ENCODE results near the gene HS3ST3B1.

HS3ST3B1 gene

DNA sequence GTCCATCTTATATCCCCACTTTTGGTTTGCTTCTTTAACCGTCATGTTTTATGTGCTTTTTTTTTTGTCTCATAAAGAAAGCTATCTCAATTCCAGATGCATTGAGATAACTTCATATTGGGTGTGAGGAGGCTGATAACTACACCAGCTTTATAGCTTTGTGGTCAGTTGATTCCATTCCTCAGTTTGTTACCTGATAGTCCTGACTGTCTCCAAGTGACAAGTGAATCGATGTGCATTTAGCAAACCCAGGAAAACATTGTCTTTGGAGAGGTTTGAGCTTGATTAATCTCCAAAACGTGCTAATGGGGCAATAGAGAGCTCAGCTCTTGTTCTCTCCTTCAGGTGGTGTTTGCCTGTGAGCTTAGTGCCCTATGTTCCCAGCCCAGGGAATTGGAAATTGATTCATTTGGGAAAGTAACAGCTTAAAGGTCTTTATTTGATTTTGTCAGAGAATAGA, 22.7 kb downstream of the HS3ST3B1 start:
- Histone ChIP-seq H3K9me3 (ENCODE audit: control insufficient read depth, insufficient read depth, low read depth, low read length) (no peaks in the 10 kb centered on the region), H3K4me3 (ENCODE audit: low read depth, low read length) (no peak overlapping the region), H3K4me1 (ENCODE audit: control insufficient read depth, insufficient read depth, low read length) (peaks cover 18% of the 10 kb centered on the region), H3K36me3 (ENCODE audit: control insufficient read depth, insufficient read depth, low read length) (no peaks in the 10 kb centered on the region), H3K27ac (ENCODE audit: low read depth, low read length) (no peak overlapping the region), H3K9ac (ENCODE audit: low read length) (no peak overlapping the region), H3K27me3 (ENCODE audit: control insufficient read depth, insufficient read depth, low read length) (no peaks in the 10 kb centered on the region)

DNA sequence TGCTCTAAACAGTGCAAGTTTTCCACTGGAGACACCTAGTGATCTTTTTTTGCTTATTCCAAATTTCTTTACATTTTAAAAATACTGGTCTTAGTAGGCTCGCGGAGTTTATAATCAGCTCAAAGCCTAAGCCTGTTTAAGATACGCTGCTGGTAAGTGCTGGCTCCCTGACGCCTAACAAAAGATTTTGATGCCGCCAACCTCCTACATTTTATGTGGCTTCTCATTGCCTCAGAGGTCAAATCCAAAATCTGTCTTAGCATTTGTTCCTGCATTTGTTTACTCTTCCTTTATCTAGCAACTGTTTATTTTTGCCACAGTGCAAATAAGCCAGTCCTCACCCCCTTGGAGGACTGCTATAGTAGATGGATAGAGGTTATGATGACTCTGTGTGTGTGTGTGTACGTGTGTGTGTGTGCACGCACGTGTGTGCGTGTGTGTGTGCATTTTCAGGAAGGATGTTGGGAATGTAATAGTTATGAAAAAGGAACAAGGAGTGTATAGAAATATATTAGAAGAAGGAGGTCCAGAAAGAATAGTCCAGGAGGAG, 24.8 kb downstream of the HS3ST3B1 start:
- H3K4me1 ChIP-seq (ENCODE audit: control insufficient read depth, insufficient read depth, low read length) = peaks cover 33% of the 10 kb centered on the region
- H3K4me3 ChIP-seq (ENCODE audit: low read depth, low read length) = no peak overlapping the region
- H3K9me3 ChIP-seq (ENCODE audit: control insufficient read depth, insufficient read depth, low read depth, low read length) = no peaks in the 10 kb centered on the region
- H3K36me3 ChIP-seq (ENCODE audit: control insufficient read depth, insufficient read depth, low read length) = no peaks in the 10 kb centered on the region
- H3K27me3 ChIP-seq (ENCODE audit: control insufficient read depth, insufficient read depth, low read length) = no peaks in the 10 kb centered on the region
- H3K27ac ChIP-seq (ENCODE audit: low read depth, low read length) = no peak overlapping the region
- no peak overlapping the region for H3K9ac ChIP-seq (ENCODE audit: low read length)

DNA sequence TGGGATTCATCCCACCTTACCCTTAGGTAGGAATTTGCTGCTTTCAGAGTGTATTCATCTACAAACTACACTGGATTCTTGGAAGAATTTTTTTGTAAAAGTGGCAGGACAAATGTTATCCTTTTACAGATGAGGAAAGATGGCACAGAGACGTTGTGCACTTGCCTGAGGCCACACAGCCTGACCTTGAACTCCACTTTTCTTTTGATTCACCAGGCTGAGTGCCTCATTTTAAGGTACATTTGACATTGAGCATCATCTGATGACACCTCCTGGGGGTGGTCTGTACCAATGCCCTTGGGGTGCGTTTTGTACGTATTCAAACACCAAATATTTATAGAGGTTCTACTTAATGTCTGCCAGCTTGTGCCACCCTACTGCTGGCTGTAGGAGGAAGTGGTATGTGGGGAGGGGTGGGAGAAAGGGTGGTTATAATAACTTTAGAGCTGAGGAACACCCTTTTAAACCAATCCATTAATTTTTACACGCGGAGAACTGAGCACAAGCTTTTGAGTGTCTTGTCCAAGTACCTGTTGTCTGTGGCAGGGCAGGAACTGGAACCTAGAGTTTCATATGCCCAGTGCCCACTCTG, 29.1 kb downstream of the HS3ST3B1 start:
- peak overlapping the region; percentile 68 for H3K9ac ChIP-seq (ENCODE audit: low read length)
- no peak overlapping the region for H3K27ac ChIP-seq (ENCODE audit: low read depth, low read length)
- peak overlapping the region; percentile 46; the same call in 1 of the 2 replicates for H3K4me3 ChIP-seq (ENCODE audit: low read depth, low read length)
- H3K9me3 ChIP-seq (ENCODE audit: control insufficient read depth, insufficient read depth, low read depth, low read length) = no peaks in the 10 kb centered on the region
- no peaks in the 10 kb centered on the region for H3K36me3 ChIP-seq (ENCODE audit: control insufficient read depth, insufficient read depth, low read length)
- H3K27me3 ChIP-seq (ENCODE audit: control insufficient read depth, insufficient read depth, low read length) = no peaks in the 10 kb centered on the region
- peaks cover 46% of the 10 kb centered on the region for H3K4me1 ChIP-seq (ENCODE audit: control insufficient read depth, insufficient read depth, low read length)

DNA sequence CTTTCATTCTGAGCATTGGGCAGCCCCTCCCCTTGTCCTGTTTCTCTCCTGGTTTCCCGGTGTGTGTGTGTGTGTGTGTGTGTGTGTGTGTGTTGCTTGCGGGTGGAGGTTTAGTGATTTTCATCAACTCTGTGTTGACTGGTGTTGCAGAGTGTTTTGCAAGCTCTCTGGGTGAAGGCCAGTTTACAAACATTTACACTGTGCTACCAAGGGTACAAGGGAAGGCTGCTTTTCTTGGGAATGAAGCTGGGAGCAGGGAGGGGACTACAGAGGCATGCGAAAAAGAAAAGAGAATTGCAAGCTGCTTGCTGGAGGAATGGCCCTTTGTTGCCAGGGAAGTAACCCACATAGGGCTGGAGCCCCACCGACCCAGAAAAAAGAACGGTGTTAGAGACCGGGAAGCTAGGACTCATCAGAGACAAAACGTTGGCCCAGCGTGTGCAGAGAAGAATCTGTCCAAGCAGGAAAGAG, 29.6 kb downstream of the HS3ST3B1 start:
- no peaks in the 10 kb centered on the region for H3K9me3 ChIP-seq (ENCODE audit: control insufficient read depth, insufficient read depth, low read depth, low read length)
- H3K27ac ChIP-seq (ENCODE audit: low read depth, low read length) = peak overlapping the region; percentile 61; the same call in 1 of the 2 replicates
- H3K9ac ChIP-seq (ENCODE audit: low read length) = peak overlapping the region; percentile 68
- no peaks in the 10 kb centered on the region for H3K36me3 ChIP-seq (ENCODE audit: control insufficient read depth, insufficient read depth, low read length)
- peak overlapping the region; percentile 46 for H3K4me3 ChIP-seq (ENCODE audit: low read depth, low read length)
- no peaks in the 10 kb centered on the region for H3K27me3 ChIP-seq (ENCODE audit: control insufficient read depth, insufficient read depth, low read length)
- peaks cover 46% of the 10 kb centered on the region for H3K4me1 ChIP-seq (ENCODE audit: control insufficient read depth, insufficient read depth, low read length)

DNA sequence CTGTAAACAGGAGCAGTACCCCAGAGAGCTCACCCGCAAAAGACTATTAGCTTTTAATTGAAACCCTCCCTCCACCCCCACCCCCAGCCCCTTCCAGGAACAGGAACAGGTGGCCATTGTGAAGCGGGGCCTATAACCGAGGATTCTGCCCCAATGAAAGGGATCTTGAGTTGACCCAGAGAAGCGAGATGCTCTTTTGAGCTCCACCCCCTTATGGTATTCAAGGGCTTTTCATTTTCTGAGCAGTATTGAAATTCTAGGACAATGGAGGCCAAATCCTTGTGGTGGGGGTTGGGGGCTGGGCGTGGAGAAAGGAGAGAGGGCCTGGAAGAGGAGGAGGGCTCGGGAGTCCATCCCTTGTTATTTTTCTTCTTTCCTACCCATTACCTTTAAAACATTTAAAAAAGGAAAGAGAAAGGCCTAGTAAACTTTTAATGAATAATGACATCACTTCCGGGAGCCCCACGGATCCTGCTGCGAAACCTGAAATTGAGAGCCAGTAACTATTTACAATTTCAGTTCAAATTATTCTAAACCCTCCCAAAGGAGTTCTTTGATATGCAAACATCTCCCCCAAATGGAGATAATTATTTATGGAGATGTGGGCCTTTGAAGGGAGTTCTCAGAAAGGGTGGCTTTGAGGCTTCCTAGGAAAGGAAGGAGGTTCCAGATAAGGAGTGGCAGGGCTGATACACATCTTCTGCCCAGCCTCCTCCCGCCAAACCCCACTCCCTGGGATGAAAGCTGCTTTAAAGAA, 30.5 kb downstream of the HS3ST3B1 start:
- H3K9ac ChIP-seq (ENCODE audit: low read length) = peak overlapping the region; percentile 68
- H3K4me3 ChIP-seq (ENCODE audit: low read depth, low read length) = peak overlapping the region; percentile 46
- H3K27ac ChIP-seq (ENCODE audit: low read depth, low read length) = peak overlapping the region; percentile 61; the same call in 1 of the 2 replicates
- H3K4me1 ChIP-seq (ENCODE audit: control insufficient read depth, insufficient read depth, low read length) = peaks cover 46% of the 10 kb centered on the region
- H3K9me3 ChIP-seq (ENCODE audit: control insufficient read depth, insufficient read depth, low read depth, low read length) = no peaks in the 10 kb centered on the region
- H3K36me3 ChIP-seq (ENCODE audit: control insufficient read depth, insufficient read depth, low read length) = no peaks in the 10 kb centered on the region
- no peaks in the 10 kb centered on the region for H3K27me3 ChIP-seq (ENCODE audit: control insufficient read depth, insufficient read depth, low read length)

DNA sequence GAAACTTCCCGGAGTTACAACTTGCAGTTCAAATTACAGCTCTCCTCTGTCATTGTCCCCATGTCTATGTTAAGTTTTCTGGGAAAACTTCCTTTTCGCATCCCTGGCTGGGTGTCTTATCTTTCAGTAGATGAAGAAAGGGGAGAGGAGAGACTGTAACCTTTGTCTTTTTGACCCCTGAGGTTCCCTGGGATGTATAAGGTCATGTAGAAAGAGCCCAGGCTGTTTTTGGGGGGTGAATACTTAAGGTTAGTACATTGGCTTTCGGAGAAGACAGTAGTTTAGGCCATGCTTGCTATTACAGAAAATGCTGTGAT, 31.1 kb downstream of the HS3ST3B1 start:
- Histone ChIP-seq H3K4me1 (ENCODE audit: control insufficient read depth, insufficient read depth, low read length) (peaks cover 46% of the 10 kb centered on the region), H3K4me3 (ENCODE audit: low read depth, low read length) (peak overlapping the region; percentile 3; the same call in 1 of the 2 replicates), H3K27me3 (ENCODE audit: control insufficient read depth, insufficient read depth, low read length) (no peaks in the 10 kb centered on the region), H3K9ac (ENCODE audit: low read length) (peak overlapping the region; percentile 65), H3K9me3 (ENCODE audit: control insufficient read depth, insufficient read depth, low read depth, low read length) (no peaks in the 10 kb centered on the region), H3K36me3 (ENCODE audit: control insufficient read depth, insufficient read depth, low read length) (no peaks in the 10 kb centered on the region), H3K27ac (ENCODE audit: low read depth, low read length) (peak overlapping the region; percentile 61; the same call in 1 of the 2 replicates)

DNA sequence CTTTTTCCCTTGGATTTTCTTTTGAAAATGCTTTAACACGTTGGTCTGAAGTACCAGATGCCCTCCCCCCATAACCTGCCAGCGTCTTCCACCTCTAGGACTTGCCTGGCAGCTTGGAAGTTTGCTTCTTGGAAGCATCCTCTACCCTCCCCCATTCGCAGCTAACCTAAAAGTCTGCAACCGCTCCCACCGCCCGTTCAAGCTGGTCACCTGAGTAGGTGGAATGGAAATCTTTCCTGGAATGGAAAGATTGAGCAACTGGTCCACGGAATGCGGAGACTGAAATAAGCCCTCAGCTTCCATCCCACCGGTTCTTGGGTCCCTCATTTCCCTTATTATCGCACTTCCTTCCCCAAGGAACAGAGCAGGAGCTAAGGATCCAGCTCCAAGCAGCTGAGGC, 31.4 kb downstream of the HS3ST3B1 start:
- H3K4me3 ChIP-seq (ENCODE audit: low read depth, low read length) = peak overlapping the region; percentile 3; the same call in 1 of the 2 replicates
- no peaks in the 10 kb centered on the region for H3K9me3 ChIP-seq (ENCODE audit: control insufficient read depth, insufficient read depth, low read depth, low read length)
- peak overlapping the region; percentile 61; the same call in 1 of the 2 replicates for H3K27ac ChIP-seq (ENCODE audit: low read depth, low read length)
- peak overlapping the region; percentile 65 for H3K9ac ChIP-seq (ENCODE audit: low read length)
- H3K4me1 ChIP-seq (ENCODE audit: control insufficient read depth, insufficient read depth, low read length) = peaks cover 46% of the 10 kb centered on the region
- H3K27me3 ChIP-seq (ENCODE audit: control insufficient read depth, insufficient read depth, low read length) = no peaks in the 10 kb centered on the region
- no peaks in the 10 kb centered on the region for H3K36me3 ChIP-seq (ENCODE audit: control insufficient read depth, insufficient read depth, low read length)

DNA sequence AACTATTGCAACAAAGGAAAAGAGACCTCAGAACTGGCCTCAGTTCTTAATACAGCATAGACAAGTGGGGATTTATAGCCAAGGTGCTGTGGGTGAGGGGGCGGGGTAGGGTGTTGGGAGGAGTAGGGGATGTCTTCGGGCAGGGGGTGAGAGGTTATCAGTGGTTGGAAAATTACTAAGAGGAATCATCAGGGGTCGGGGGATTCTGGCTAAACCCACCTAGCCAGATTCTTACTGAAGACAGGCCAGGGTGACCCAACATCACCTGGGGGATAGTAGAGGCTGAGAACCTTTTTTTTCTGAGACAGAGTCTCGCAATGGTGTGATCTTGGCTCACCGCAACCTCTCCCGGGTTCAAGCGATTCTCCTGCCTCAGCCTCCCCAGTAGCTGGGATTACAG, 32.6 kb downstream of the HS3ST3B1 start:
- H3K27ac ChIP-seq (ENCODE audit: low read depth, low read length) = no peak overlapping the region
- no peaks in the 10 kb centered on the region for H3K27me3 ChIP-seq (ENCODE audit: control insufficient read depth, insufficient read depth, low read length)
- H3K4me3 ChIP-seq (ENCODE audit: low read depth, low read length) = no peak overlapping the region
- no peaks in the 10 kb centered on the region for H3K36me3 ChIP-seq (ENCODE audit: control insufficient read depth, insufficient read depth, low read length)
- peaks cover 46% of the 10 kb centered on the region for H3K4me1 ChIP-seq (ENCODE audit: control insufficient read depth, insufficient read depth, low read length)
- H3K9me3 ChIP-seq (ENCODE audit: control insufficient read depth, insufficient read depth, low read depth, low read length) = no peaks in the 10 kb centered on the region
- H3K9ac ChIP-seq (ENCODE audit: low read length) = no peak overlapping the region

DNA sequence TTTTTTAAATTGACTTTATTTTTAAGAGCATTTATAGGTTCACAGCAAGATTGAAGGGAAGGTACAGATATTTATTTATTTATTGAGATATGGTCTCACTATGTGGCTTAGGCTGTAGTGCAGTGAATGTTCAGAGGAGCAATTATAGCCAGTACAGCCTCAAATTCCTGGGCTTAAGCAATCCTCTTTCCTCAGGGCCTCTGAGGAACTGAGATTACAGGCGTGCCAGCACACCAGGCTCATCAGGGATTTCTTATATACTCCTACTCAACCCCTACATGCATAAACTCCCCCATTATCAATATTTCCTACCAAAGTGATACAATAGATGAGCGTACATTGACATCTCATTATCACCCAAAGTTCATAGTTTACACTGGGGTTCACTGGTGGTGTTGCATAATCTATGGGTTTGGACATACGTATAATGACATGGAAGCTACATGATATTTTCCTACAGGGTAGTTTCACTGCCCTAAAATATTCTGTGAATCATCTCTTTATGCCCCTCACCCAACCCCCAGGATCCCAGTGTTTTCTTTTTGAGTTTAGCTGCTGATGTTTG, 33.5 kb downstream of the HS3ST3B1 start:
- Histone ChIP-seq H3K27ac (ENCODE audit: low read depth, low read length) (no peak overlapping the region), H3K27me3 (ENCODE audit: control insufficient read depth, insufficient read depth, low read length) (no peaks in the 10 kb centered on the region), H3K4me3 (ENCODE audit: low read depth, low read length) (no peak overlapping the region), H3K4me1 (ENCODE audit: control insufficient read depth, insufficient read depth, low read length) (peaks cover 43% of the 10 kb centered on the region), H3K9me3 (ENCODE audit: control insufficient read depth, insufficient read depth, low read depth, low read length) (no peaks in the 10 kb centered on the region), H3K36me3 (ENCODE audit: control insufficient read depth, insufficient read depth, low read length) (no peaks in the 10 kb centered on the region), H3K9ac (ENCODE audit: low read length) (no peak overlapping the region)

DNA sequence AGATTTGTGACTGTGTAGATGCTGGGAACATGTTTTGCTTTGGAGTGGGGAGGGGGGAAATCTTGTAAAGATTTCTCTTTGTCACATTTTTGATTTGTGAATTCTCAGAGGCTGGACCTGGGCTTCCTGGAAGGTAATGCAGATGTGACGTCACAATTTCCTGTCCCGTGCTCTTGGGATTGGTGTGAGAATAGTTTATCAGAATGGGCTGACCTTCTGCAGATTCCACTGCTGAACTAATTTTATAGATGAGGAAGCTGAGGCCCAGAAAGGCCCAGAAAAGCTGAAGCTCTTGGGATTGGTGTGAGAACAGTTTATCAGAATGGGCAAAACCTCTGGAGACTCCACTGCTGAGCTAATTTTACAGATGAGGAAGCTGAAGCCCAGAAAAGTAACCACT, 34.0 kb downstream of the HS3ST3B1 start:
- no peak overlapping the region for H3K4me3 ChIP-seq (ENCODE audit: low read depth, low read length)

DNA sequence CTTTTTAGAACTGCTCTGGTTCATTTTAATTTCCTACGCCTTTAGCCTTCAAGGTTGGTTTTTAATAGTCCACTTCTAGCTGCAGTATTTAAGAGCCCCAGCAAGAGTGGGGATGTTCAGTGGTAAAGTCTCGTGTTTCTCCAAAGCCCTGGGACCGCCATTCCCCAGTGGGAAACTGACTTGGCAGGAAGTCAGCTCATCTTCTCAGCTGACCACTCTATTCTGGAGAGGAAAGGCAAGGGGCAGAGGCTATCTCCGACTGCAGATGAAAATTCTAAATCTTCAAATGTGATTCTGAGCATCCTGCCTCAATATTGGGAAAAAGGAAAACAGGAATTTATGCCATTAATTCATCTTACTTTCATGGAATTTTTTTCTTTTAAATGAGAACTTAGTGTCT, 35.5 kb downstream of the HS3ST3B1 start:
- peaks cover 33% of the 10 kb centered on the region for H3K4me1 ChIP-seq (ENCODE audit: control insufficient read depth, insufficient read depth, low read length)
- H3K9me3 ChIP-seq (ENCODE audit: control insufficient read depth, insufficient read depth, low read depth, low read length) = no peaks in the 10 kb centered on the region
- no peaks in the 10 kb centered on the region for H3K27me3 ChIP-seq (ENCODE audit: control insufficient read depth, insufficient read depth, low read length)
- H3K36me3 ChIP-seq (ENCODE audit: control insufficient read depth, insufficient read depth, low read length) = no peaks in the 10 kb centered on the region
- no peak overlapping the region for H3K4me3 ChIP-seq (ENCODE audit: low read depth, low read length)
- H3K9ac ChIP-seq (ENCODE audit: low read length) = no peak overlapping the region
- H3K27ac ChIP-seq (ENCODE audit: low read depth, low read length) = no peak overlapping the region

More for the DNA sequence above, 34.0 kb downstream of the HS3ST3B1 start:
- Histone ChIP-seq H3K36me3 (ENCODE audit: control insufficient read depth, insufficient read depth, low read length) (no peaks in the 10 kb centered on the region), H3K27me3 (ENCODE audit: control insufficient read depth, insufficient read depth, low read length) (no peaks in the 10 kb centered on the region), H3K4me1 (ENCODE audit: control insufficient read depth, insufficient read depth, low read length) (peaks cover 40% of the 10 kb centered on the region), H3K9ac (ENCODE audit: low read length) (no peak overlapping the region), H3K27ac (ENCODE audit: low read depth, low read length) (no peak overlapping the region), H3K9me3 (ENCODE audit: control insufficient read depth, insufficient read depth, low read depth, low read length) (no peaks in the 10 kb centered on the region)
